ENCODE results near the gene UGGT2. TPM values are rescaled to one million over a fixed set of nuclear protein-coding genes. Genes with fewer than 3 reads are reported as not detected.
"Not testable (repeated sequence)": the region's sequence is repeated elsewhere in the genome, so short reads cannot be mapped to it uniquely, and the experiment has no call there.

Gene UGGT2
- total RNA-seq, 4 donors from 2014 or later: 20.9 to 58.8 (median 40.0) TPM

GRCh38 chr13:95781016-95781415, 272.2 kb downstream of the UGGT2 start:
- TF ChIP-seq POLR2AphosphoS5 (IDR thresholded peaks at IDR 0.05) (no peak), CTCF (IDR thresholded peaks at IDR 0.05) (no peak), POLR2A (IDR thresholded peaks at IDR 0.05) (no peak), EP300 (IDR thresholded peaks at IDR 0.05) (no peak)
- WGBS, 2 donors (ENCODE audit: low coverage in 1 of 2): 92 to 100% methylated on average over 3 to 5 of the region's 6 CpGs
- no peak for ATAC-seq

DNA sequence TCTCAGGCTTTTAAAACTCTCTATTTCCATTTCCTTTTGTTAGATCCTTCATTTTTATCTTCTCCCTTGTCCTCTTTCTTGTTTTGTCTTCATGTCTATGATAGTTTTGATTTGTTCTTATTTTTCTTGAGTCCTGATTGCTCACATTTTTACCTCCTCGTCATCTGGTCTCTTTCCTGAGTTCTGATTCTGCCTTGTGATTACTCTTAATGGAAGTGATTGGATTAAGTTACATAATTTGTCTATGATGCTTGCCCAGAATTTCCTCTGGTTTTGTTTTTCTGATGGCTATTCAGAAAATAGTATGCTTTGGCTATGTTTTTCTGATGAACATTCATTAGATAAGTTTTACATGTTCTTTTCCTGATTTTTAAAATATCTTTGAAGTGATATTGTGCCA, 273.7 kb downstream of the UGGT2 start:
- 62% methylated on average over 1 of the region's 1 CpG; no CpG with 5 or more reads in 1 of the 2 donors for WGBS, 2 donors (ENCODE audit: low coverage in 1 of 2)
- no peaks in the 10 kb centered on the region for H3K9me3 ChIP-seq
- TF ChIP-seq CTCF (IDR thresholded peaks at IDR 0.05) (no peak), EP300 (IDR thresholded peaks at IDR 0.05) (no peak), POLR2AphosphoS5 (IDR thresholded peaks at IDR 0.05) (no peak), POLR2A (IDR thresholded peaks at IDR 0.05) (no peak)

More at GRCh38 chr13:95781016-95781415, 272.2 kb downstream of the UGGT2 start:
- no peak overlapping the region for H3K4me3 ChIP-seq
- H3K9me3 ChIP-seq: no peaks in the 10 kb centered on the region
- H3K4me1 ChIP-seq: peaks cover 3 to 16% (median 5%) of the 10 kb centered on the region in 3 donors
- peaks cover 0 to 34% of the 10 kb centered on the region in 2 donors for H3K36me3 ChIP-seq
- H3K27me3 ChIP-seq: no peaks in the 10 kb centered on the region
- H3K27ac ChIP-seq: no peak overlapping the region

DNA sequence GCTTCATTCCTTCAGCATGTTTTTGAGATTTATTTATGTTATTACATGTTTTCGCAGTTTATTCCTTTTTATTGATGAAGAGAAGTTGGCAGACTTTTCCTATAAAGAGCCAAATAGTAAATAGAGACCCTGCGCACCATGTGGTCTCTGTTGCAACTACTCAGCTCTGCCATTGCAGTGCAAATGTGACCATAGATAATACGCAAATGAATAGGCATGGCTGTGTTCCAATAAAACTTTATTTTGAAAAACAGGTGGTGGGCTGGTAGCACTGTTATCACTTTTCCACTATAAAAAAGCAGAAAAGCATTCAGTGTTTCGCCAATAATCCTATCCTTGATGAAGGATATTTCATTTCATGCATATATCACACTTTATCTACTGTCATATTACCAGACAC, 281.3 kb downstream of the UGGT2 start:
- ATAC-seq: no peak
- Histone ChIP-seq H3K36me3 (peaks cover 0 to 30% of the 10 kb centered on the region in 2 donors), H3K27ac (no peak overlapping the region), H3K4me3 (no peak overlapping the region), H3K27me3 (no peaks in the 10 kb centered on the region), H3K4me1 (no peaks in the 10 kb centered on the region), H3K9me3 (no peaks in the 10 kb centered on the region)
- TF ChIP-seq EP300 (IDR thresholded peaks at IDR 0.05) (no peak), POLR2AphosphoS5 (IDR thresholded peaks at IDR 0.05) (no peak), POLR2A (IDR thresholded peaks at IDR 0.05) (no peak), CTCF (IDR thresholded peaks at IDR 0.05) (no peak)
- WGBS, 2 donors (ENCODE audit: low coverage in 1 of 2): 72 to 93% methylated on average over 2 to 4 of the region's 4 CpGs

More for the DNA sequence above, 273.7 kb downstream of the UGGT2 start:
- Histone ChIP-seq H3K36me3 (peaks cover 0 to 34% of the 10 kb centered on the region in 2 donors), H3K27ac (no peak overlapping the region), H3K27me3 (no peaks in the 10 kb centered on the region), H3K4me1 (peaks cover 3 to 10% (median 3%) of the 10 kb centered on the region in 3 donors), H3K4me3 (no peak overlapping the region)
- no peak for ATAC-seq

DNA sequence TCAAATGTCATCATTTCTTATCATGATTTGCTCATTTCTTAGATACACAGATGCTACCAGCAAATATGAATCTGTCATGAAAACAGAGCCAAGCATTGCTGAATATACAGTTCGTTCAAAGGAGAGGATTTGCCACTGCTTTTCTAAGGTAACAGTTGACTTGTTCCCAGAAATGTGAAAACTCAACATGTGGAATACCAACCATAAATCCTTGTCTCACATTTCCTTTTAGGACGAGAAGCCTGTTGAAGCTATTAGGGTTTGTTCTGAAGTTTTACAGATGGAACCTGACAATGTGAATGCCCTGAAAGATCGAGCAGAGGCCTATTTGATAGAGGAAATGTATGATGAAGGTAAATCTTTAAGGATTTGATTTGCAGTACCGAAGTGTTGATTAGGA, 289.6 kb downstream of the UGGT2 start:
- Histone ChIP-seq H3K27ac (no peak overlapping the region), H3K9me3 (no peaks in the 10 kb centered on the region), H3K4me1 (no peaks in the 10 kb centered on the region), H3K27me3 (no peaks in the 10 kb centered on the region), H3K36me3 (peaks cover 0 to 77% of the 10 kb centered on the region in 2 donors), H3K4me3 (no peak overlapping the region)
- WGBS, 2 donors (ENCODE audit: low coverage in 1 of 2): 83 to 85% methylated on average over 4 of the region's 4 CpGs
- no peak for ATAC-seq
- no peak for TF ChIP-seq POLR2A (IDR thresholded peaks at IDR 0.05)

- H3K27ac ChIP-seq, H3K9me3 ChIP-seq, ATAC-seq, H3K27me3 ChIP-seq, H3K4me1 ChIP-seq, H3K4me3 ChIP-seq: not testable (repeated sequence)
- 69 to 73% methylated on average over 3 of the region's 3 CpGs for WGBS, 2 donors (ENCODE audit: low coverage in 1 of 2)
- peaks cover 0 to 78% of the 10 kb centered on the region in 2 donors for H3K36me3 ChIP-seq
These were observed 290.6 kb downstream of the UGGT2 start for GRCh38 chr13:95762626-95763025.

DNA sequence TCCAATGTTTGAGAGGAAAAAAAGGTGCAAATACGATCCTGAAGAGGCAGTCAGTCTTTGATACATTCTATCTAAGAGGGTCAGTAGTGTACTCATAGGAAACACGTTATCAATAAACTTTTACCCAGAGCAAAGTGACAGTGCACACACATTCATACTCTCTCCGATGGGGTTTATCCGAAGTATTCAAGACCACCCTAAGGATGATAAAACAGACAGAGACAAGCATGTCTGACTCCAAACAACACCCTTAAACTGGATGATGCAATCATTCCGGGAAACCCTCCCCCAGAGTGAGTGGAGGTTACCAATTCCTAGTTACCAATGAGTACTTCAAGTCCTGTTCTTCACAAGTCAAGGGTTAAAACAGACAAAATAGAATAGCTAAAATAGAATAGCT, 297.1 kb downstream of the UGGT2 start:
- 75 to 98% methylated on average over 4 to 5 of the region's 5 CpGs for WGBS, 2 donors (ENCODE audit: low coverage in 1 of 2)
- H3K4me1 ChIP-seq: no peaks in the 10 kb centered on the region
- no peak for ATAC-seq
- H3K9me3 ChIP-seq: no peaks in the 10 kb centered on the region
- H3K4me3 ChIP-seq: no peak overlapping the region
- no peaks in the 10 kb centered on the region for H3K27me3 ChIP-seq
- no peak overlapping the region for H3K27ac ChIP-seq
- peaks cover 0 to 24% of the 10 kb centered on the region in 2 donors for H3K36me3 ChIP-seq
- TF ChIP-seq POLR2A (IDR thresholded peaks at IDR 0.05) (no peak), POLR2AphosphoS5 (IDR thresholded peaks at IDR 0.05) (no peak), CTCF (IDR thresholded peaks at IDR 0.05) (no peak), EP300 (IDR thresholded peaks at IDR 0.05) (no peak)
